Right cardiac atrium (tissue), 5 donors: ENCODE results near the gene OR56A3. TPM values are rescaled to one million over a fixed set of nuclear protein-coding genes. Genes with fewer than 3 reads are reported as not detected.
"Not testable (repeated sequence)": the region's sequence is repeated elsewhere in the genome, so short reads cannot be mapped to it uniquely, and the experiment has no call there.

ENCODE experiments used
- ATAC-seq, 2 donors: fragments of 200-7000 bp; cut with Tn5 transposase; one replicate each; pipeline versions ENCODE4 v1.8.0 to v1.9.1; 2020; ENCODE audit warnings: moderate library complexity in 2 of 2, mild to moderate bottlenecking in 1 of 2
- DNase-seq, 3 donors: peaks; one replicate each; pipeline ENCODE4 v3.0.0-alpha.2; 2020
- H3K27ac ChIP-seq: one replicate; pipeline ENCODE4 v1.5.1; 2013; ENCODE audit warnings: mild to moderate bottlenecking, low read length, control low read depth, moderate library complexity
- H3K27me3 ChIP-seq: one replicate; pipeline ENCODE4 v1.6.1; 2013; ENCODE audit not compliant: control insufficient read depth, insufficient read depth
- H3K4me1 ChIP-seq: one replicate; pipeline ENCODE4 v1.6.1; 2013; ENCODE audit warnings: low read length; ENCODE audit not compliant: control insufficient read depth, insufficient read depth
- H3K4me3 ChIP-seq: one replicate; pipeline ENCODE4 v1.5.1; 2013; ENCODE audit warnings: low read length, control low read depth
- H3K9me3 ChIP-seq: one replicate; pipeline ENCODE4 v1.6.1; 2013; ENCODE audit warnings: low read length; ENCODE audit not compliant: control insufficient read depth
- WGBS: extraction: QIAGEN DNeasy Blood & Tissue Kit; methylation state at CpG from one replicate; pipeline ENCODE4 v1.1.7; 2013; 5-methylcytosine and 5-hydroxymethylcytosine counted together
- intact Hi-C, 4 donors: fragments of 100-400 bp; cut with DNase I; formaldehyde crosslinking; loops; one replicate each; pipeline versions ENCODE4 v1.11.0 to v1.14.0; 2022 to 2023
- polyA plus RNA-seq: library from polyadenylated mRNA; stranded (reverse); fragments of 200-250 nt; gene quantifications from one replicate; pipeline ENCODE4 v1.2.3, GENCODE V29; 2013
- total RNA-seq, 4 donors: library from RNA; stranded (reverse); fragmentation: NEBNext Ultra II Directional; extraction: Animal tissue kit (Norgen Biotek cat#: 25700); gene quantifications; one replicate each; pipeline ENCODE4 v1.2.1, GENCODE V29; 2021
- donor health status: healthy with polysubstance abuse.
- donor health status: DM: no; HTN: yes; CAD: no.
- donor health status: DM: no; HTN: no; CAD: no.
- donor health status: DM: no; HTN: yes; CAD: no; lungs with severe emphysema.
- donor health status: DM: yes; HTN: yes; CAD: no.

OR56A3 gene
- total and polyA plus RNA-seq, 5 donors, result not detected

DNA sequence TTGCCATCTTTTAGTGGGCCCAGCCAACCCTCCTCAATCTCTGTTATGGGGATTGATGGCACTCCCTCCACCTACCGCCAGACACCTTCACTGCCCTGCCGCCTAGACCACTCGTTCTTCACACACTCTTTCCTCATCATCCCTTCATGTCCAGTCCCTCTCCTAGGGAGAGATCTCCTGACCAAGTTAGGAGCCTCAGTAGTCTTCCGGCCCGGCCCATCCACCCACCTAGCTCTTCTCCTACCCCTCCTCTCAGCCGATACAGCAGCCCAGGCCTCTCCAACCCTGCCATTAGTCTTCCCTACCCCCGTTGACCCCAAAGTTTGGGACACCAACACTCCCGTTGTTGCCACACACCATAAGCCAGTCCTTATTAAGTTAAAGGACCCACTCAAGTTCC lies 11.0 kb upstream of the OR56A3 start:
- intact Hi-C loops, result no loop called here
- no peak for ATAC-seq

DNA sequence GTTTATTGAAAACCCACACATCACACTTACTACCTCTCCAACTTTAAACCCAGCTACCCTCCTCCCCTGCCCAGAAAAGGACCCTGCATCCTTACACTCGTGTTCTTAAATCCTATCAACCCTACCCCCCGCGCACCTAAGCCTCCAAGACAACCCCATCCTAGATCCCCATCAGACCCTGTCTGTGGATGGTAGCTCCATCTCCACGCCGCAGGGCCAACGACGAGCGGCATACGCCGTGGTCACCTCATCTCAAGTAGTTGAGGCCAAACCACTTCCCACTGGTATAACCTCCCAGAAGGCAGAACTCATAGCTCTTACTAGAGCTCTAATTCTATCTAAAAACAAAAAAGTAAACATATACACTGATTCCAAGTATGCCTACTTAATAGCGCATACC lies 9.4 kb upstream of the OR56A3 start:
- Histone ChIP-seq H3K27ac (no peak overlapping the region), H3K9me3 (no peaks in the 10 kb centered on the region), H3K4me1 (no peaks in the 10 kb centered on the region), H3K27me3 (no peaks in the 10 kb centered on the region), H3K4me3 (no peak overlapping the region)
- no peak for ATAC-seq
- 92% methylated on average over 11 of the region's 11 CpGs for WGBS
- intact Hi-C loops, result no loop called here
- DNase-seq, result peak in 1 of 3 donors; percentile 26

More for the DNA sequence above, 11.0 kb upstream of the OR56A3 start:
- Histone ChIP-seq H3K4me1 (no peaks in the 10 kb centered on the region), H3K27ac (no peak overlapping the region), H3K9me3 (no peaks in the 10 kb centered on the region), H3K4me3 (no peak overlapping the region), H3K27me3 (no peaks in the 10 kb centered on the region)
- 90% methylated on average over 8 of the region's 8 CpGs for WGBS
- no peak for DNase-seq

DNA sequence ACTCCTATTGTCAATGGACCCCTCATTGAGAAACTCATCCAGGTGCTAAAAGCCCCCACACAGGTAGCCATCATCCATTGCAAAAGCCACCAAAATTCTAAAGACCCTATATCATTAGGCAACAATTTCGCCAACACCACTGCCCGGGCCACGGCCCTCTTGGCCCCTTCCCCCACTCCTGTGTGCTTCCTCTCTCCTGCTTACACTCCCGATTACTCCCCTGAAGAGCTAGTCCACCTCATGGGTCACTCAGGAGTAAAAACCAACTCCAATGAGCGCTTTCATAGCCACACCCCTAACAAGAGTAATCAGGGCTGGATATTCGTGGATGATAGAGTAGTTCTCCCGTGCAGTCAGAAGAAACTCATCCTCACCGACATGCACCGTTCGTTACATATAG lies 8.9 kb upstream of the OR56A3 start:
- Histone ChIP-seq H3K27ac (no peak overlapping the region), H3K4me1 (no peaks in the 10 kb centered on the region), H3K4me3 (no peak overlapping the region), H3K27me3 (no peaks in the 10 kb centered on the region), H3K9me3 (no peaks in the 10 kb centered on the region)
- 87% methylated on average over 10 of the region's 10 CpGs for WGBS
- intact Hi-C loops, result no loop called here
- ATAC-seq (no peak), DNase-seq (no peak)

DNA sequence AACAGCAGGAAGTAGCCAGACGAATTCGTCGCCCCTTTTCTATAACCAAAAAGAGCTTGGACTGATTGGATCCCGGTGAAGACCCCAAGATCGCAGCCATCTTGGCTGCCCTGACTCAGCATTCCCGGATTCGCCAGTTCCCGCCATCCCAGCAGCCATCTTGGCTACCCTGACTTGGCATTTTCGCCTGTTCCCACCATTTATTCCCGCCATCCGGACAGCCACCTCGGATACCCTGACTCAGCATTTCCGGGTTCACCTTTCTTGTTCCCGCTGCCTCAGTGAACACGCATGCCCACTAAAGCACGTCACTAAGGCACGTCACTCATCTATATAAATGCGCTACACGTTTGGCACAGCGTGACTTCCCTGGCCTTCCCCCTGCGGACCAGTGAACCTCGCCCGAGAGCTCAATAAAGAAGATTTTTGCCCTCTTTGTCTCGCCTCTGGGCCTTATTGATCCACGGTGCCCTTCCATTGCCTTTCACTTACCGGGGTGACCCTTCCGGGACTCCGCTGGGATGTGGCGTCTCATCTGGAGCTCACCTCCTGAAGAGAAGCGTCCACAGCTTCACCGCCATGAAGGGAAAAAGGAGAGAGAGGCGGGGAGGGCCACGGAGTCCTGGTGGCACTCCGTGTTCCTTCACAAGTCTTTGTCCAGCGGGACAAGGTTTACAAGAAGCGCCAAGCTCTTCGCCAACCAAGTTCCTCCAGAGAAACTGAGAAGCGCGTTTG lies 4.0 kb upstream of the OR56A3 start:
- 94% methylated on average over 39 of the region's 39 CpGs for WGBS
- H3K27ac ChIP-seq, result no peak overlapping the region
- no peaks in the 10 kb centered on the region for H3K9me3 ChIP-seq
- ATAC-seq (no peak), DNase-seq (no peak)
- intact Hi-C loops, result no loop called here
- no peaks in the 10 kb centered on the region for H3K4me1 ChIP-seq
- H3K4me3 ChIP-seq, result no peak overlapping the region
- H3K27me3 ChIP-seq, result no peaks in the 10 kb centered on the region

DNA sequence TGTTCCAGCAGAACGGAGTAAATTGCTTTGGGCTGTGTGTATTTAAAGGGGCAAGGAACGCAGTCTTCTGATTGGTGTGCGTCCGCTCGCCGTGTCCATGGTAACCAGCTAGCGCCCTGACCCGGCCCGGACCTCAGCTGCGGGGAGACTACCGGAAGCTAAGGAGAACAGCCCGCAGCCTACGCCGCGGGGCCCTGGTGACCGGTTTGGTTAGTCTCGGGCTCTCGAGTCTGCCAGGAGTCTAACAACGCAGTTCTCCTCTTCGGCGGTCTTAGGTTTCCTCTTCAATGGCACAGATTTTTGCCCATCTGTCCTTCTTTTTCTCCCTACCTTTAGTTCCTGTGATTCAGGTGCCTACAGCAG lies 3.5 kb upstream of the OR56A3 start:
- no peak for DNase-seq
- intact Hi-C loops, result no loop called here
- WGBS, result 77% methylated on average over 21 of the region's 21 CpGs
- Histone ChIP-seq H3K27ac (no peak overlapping the region), H3K27me3 (no peaks in the 10 kb centered on the region), H3K4me3 (no peak overlapping the region), H3K4me1 (no peaks in the 10 kb centered on the region), H3K9me3 (no peaks in the 10 kb centered on the region)
- ATAC-seq, result no peak

DNA sequence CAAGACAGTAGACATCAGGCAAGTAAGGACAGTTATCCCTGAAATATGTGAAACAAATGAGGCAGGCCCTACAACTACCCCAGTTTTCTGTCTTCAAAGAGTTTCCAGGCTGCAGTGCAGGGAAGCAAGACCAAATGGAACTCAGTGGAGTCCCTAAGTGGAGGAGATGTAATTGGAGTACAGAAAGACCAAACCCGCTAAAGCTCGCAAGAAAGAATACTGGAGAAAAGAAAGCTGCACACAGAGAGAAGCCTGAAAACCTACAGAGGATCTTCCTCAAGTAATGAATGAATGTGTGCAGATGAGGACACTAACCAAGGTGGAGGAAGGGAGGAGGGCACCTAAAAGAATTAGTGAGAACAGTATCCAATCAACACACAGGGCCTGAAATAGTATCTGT lies 1.3 kb upstream of the OR56A3 start:
- no peak for DNase-seq
- intact Hi-C loops, result no loop called here
- H3K4me1 ChIP-seq, result no peaks in the 10 kb centered on the region
- no peak overlapping the region for H3K27ac ChIP-seq
- no peaks in the 10 kb centered on the region for H3K27me3 ChIP-seq
- ATAC-seq, result no peak
- 97% methylated on average over 2 of the region's 2 CpGs for WGBS
- no peaks in the 10 kb centered on the region for H3K9me3 ChIP-seq
- no peak overlapping the region for H3K4me3 ChIP-seq

DNA sequence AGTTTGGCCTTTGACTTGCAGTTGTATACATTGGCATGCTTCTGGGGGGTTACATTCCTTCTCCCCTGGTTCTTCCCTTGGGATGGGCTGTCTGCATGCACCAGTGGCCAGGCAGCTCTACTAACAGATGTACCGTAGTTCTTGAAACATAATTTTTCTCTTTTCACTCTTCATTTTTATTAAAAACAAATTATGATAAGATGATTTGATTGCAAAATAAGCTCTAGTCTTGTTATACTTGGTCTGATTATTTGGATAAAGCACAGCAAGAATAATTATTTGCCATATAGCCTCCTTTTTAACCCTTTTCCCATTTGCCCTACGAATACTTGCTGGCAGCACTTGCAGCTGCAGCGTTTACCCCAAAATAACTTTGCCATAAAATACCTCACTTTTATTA lies 13.5 kb downstream of the OR56A3 start:
- H3K4me1 ChIP-seq, result no peaks in the 10 kb centered on the region
- H3K27ac ChIP-seq, result no peak overlapping the region
- intact Hi-C loops, result no loop called here
- H3K4me3 ChIP-seq, result no peak overlapping the region
- H3K9me3 ChIP-seq, result no peaks in the 10 kb centered on the region
- WGBS, result 86% methylated on average over 3 of the region's 3 CpGs
- H3K27me3 ChIP-seq, result peaks cover 2% of the 10 kb centered on the region
- DNase-seq (no peak), ATAC-seq (no peak)

DNA sequence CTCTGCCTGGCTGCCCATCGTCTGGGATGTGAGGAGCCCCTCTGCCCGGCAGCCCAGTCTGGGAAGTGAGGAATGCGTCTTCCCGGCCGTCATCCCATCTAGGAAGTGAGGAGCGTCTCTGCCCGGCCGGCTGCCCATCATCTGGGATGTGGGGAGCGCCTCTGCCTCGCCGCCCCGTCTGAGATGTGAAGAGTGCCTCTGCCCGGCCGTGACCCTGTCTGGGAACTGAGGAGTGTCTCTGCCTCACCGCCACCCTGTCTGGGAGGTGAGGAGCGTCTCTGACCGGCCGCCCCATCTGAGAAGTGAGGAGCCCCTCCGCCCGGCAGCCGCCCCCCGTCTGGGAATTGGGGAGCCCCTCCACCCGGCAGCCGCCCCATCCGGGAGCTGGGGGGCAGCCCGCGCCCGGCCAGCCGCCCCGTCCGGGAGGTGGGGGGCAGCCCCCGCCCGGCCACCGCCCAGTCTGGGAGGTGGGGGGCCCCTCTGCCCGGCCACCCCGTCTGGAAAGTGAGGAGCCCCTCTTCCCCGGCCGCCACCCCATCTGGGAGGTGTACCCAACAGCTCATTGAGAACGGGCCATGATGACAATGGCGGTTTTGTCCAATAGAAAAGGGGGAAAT lies 18.8 kb downstream of the OR56A3 start:
- ATAC-seq, H3K27ac ChIP-seq, H3K4me1 ChIP-seq, intact Hi-C loops, H3K4me3 ChIP-seq, H3K27me3 ChIP-seq, H3K9me3 ChIP-seq: not testable (repeated sequence)
- peak in 1 of 3 donors; percentile 42 for DNase-seq
- WGBS, result 93% methylated on average over 40 of the region's 40 CpGs

DNA sequence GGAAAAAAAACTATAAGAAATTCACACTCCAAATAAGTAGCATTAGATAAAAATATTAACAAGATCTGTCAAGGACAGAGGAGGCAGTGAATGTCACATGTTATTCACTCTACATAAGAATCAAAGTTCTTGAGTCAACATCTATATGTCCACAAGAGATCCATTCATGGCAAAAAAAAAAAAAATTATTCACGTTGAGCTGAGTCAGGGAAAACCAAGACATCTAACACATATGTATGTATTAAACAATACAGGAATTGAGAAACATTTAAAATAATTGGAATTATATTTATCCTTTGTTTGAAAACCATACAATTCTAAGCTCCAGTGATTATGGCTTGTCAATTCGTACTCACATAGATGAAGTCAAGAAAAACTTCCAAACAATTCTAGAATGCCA lies 24.9 kb downstream of the OR56A3 start:
- Histone ChIP-seq H3K4me3 (no peak overlapping the region), H3K4me1 (no peaks in the 10 kb centered on the region), H3K27ac (no peak overlapping the region), H3K9me3 (peaks cover 3% of the 10 kb centered on the region), H3K27me3 (no peaks in the 10 kb centered on the region)
- DNase-seq (no peak), ATAC-seq (no peak)
- intact Hi-C loops, result no loop called here
- WGBS, result 64% methylated on average over 2 of the region's 2 CpGs

DNA sequence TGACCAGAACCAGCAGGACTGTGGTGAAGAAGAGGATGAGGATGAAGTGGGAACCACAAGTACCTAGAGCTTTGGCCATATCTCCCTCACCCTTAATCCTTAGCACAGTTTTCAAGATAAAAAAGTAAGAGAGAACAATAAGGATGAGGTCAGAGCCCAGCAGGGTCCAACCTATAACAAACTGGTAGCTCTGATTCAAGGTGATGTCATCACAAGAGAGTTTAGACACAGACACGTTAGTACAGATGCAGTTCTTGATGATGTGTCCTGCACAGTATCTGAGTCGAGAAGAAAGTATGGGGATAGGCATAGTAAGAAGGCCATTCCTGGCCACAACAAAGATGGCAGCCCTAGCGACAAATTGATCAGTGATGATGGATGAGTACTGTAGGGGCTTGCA lies 25.7 kb downstream of the OR56A3 start:
- Histone ChIP-seq H3K4me1 (no peaks in the 10 kb centered on the region), H3K4me3 (no peak overlapping the region), H3K27ac (no peak overlapping the region), H3K9me3 (peaks cover 3% of the 10 kb centered on the region), H3K27me3 (no peaks in the 10 kb centered on the region)
- WGBS, result 54% methylated on average over 3 of the region's 3 CpGs
- DNase-seq, result no peak
- intact Hi-C loops, result no loop called here
- ATAC-seq, result no peak

DNA sequence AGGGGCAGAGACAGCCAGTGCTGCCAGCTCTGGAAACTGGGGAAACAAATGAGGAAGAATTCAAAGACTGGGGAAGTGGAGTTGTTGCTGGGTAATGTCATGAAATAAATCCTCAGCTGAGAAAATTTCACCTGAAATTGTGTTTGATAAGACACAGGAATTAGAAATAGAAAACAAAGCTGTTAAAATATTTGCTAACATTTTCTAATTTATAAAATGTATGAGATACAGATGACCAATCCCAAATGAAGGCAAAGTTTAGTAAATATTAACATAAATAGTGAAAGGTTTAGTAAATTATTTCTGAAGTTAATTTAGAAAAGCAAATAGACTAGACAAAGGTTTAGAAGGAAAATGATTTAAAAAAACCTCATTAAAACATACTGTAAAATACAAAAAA lies 26.3 kb downstream of the OR56A3 start, which contains the start of gene OR56A5:
OR56A5 (minus strand) TSS at position 101 of the 400 bp plus-strand sequence; CDS start at position 101, 0 bp downstream.
- ATAC-seq, result no peak
- Histone ChIP-seq H3K4me3 (no peak within 1 kb of the TSS), H3K4me1 (no peaks in the 10 kb centered on the region), H3K27ac (no peak within 1 kb of the TSS), H3K9me3 (peaks cover 3% of the 10 kb centered on the region), H3K27me3 (no peaks in the 10 kb centered on the region)
- DNase-seq, result no peak
- intact Hi-C loops, result no loop called here
